ENCODE measurements around the gene DHH.
A peak's percentile ranks its signal among the peaks of the same experiment; 100 is the strongest.
"Not testable (repeated sequence)": the region's sequence is repeated elsewhere in the genome, so short reads cannot be mapped to it uniquely, and the experiment has no call there.

DHH gene

DNA sequence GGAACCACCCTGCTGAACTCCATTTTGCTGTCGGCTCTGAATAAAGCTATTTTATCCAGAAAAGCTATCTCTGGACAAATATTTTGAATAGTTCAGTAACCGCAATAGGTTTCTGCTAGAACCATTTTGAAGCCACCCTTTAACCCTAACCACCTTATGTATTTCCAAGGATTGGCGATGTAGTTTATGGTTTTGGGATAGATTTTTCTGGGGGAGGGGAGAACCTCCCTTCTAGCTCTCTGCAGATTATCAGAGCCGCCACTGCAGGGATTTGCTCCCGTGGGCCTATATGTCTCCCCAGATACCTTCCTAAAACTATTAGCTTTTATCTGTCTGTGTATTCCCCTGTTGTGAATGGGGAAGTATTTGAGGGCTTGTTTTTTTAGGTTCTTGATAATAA, 38.4 kb upstream of the DHH start:
- TF ChIP-seq, protein P1, sequence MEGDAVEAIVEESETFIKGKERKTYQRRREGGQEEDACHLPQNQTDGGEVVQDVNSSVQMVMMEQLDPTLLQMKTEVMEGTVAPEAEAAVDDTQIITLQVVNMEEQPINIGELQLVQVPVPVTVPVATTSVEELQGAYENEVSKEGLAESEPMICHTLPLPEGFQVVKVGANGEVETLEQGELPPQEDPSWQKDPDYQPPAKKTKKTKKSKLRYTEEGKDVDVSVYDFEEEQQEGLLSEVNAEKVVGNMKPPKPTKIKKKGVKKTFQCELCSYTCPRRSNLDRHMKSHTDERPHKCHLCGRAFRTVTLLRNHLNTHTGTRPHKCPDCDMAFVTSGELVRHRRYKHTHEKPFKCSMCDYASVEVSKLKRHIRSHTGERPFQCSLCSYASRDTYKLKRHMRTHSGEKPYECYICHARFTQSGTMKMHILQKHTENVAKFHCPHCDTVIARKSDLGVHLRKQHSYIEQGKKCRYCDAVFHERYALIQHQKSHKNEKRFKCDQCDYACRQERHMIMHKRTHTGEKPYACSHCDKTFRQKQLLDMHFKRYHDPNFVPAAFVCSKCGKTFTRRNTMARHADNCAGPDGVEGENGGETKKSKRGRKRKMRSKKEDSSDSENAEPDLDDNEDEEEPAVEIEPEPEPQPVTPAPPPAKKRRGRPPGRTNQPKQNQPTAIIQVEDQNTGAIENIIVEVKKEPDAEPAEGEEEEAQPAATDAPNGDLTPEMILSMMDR (IDR thresholded peaks at IDR 0.05; ENCODE audit: low read length, missing control alignments): no peak
- DNase-seq (ENCODE audit: low read depth): no peak
- peak overlapping the region; percentile 83 for H3K4me3 ChIP-seq (replicated peaks; ENCODE audit: low read depth, low read length)

DNA sequence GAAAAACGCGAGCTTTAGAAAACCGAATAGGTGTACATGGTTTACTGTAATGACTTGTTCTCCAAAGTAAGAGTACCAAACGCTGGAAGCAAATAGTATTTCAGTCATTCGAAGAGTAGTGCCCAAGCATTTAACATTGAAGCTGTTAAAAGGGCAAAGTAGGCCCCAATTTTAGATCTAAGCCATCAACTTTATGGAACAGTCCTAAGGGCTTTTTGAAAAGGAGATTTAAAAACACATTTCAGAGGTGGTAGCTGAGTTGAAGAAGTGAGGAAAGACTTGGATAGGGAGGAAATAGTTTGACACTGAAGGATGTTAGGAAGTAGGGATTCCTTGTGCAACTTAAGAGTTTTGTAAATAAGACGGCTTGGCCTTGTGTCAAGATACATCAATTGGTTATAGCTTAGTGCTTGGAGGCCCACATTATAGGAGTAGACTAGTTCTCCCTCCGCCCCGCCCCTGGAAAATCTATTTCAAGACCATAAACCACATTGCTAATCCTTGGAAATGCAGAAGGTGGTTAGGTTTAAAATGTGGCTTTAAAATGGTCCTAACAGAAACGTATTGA, 37.4 kb upstream of the DHH start:
- DNase-seq (ENCODE audit: low read depth): peak; percentile 63
- TF ChIP-seq, protein P1 (IDR thresholded peaks at IDR 0.05; ENCODE audit: low read length, missing control alignments): no peak
- peak overlapping the region; percentile 83 for H3K4me3 ChIP-seq (replicated peaks; ENCODE audit: low read depth, low read length)

DNA sequence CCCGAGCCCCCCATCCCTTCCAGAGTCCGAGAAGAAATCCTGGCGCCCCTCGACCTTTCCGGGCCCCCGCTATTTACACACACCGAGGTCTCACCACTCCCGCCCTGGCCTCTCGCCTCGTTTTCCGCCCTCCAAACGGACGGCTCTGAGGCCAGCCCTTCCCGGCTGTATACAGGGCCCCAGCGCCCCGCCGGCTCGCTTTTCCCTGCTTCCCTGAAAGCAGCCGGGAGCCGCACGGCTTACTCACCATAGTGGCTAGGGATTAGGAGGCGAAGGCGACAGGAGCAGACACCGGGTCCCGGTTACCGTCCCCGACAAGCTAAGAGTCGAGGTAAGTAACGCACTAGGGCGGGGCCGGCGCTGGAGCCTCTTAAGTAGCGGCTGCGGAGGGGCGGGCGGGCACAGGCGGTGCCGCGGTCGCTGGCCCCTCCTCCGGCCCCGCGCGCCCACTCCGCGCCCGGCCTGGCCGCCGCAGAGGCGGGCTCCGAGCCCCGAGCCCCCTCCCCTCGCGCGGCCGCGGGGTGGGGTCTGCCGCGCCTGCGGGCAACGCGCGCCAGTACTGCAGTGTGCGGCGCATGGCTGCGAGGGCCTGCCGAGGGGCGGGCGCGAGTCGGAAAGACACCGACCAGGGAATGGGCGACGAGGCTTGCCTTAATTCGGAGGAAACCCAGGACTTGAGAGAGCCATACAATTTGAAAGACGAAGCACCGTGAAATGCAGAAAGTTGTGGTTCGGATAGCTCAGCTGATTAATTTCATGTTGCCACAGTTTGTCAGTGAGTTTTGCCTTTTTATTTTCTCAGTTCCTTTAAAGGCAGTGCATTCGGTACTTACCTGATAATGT, 36.7 kb upstream of the DHH start, which contains the start of gene TUBA1B:
Gene TUBA1B (minus strand): TSS at position 345 of the 843 bp plus-strand sequence. CDS start 95 bp downstream, at position 250.
- peak; percentile 87 for DNase-seq (ENCODE audit: low read depth)
- H3K4me3 ChIP-seq (replicated peaks; ENCODE audit: low read depth, low read length): peak within 1 kb of the TSS; percentile 83
- TF ChIP-seq, protein P1 (IDR thresholded peaks at IDR 0.05; ENCODE audit: low read length, missing control alignments): no peak

DNA sequence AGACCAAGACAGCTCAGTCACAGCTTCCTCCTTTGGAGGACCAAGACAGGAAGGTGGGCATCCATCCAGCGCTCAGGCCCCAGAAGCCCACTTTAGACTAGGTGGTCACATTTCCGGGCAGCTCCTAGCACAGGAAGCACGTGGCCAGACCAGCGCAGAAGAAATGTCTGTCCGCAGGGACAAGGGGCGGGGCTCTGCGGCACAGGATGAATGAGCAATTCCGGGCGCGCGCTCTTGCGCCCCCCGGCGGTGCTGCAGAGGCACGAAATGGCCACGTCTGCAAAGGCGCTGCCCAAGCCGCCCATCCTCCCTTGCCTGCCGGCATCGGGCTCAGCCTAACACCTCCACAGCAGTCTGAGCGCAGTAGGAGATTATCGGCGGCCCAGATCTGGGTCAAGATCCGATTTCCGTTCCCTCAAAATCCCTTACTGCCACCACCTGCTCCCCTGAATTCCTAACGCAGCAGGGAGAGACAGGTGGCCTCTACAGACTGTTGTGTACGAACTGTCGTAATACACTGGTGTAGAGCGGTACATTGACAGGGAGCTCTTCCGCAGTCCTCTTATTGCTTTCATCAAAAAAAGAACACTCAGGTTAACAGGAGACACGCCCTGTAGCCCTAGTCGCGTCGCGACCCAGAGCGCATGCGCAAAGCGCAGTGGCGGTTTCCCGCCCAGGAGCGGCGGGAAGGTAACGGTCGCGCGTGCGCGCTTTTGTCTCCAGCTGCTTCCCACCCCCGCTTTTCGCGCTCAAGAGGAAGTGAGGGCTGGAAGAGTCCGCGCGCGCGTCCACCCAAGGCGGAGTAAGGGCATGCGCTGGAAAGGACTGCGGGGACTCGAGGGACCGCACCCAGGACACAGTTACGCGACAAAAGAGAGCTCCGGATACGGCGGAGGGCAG, 35.8 kb upstream of the DHH start:
- TF ChIP-seq, protein P1 (IDR thresholded peaks at IDR 0.05; ENCODE audit: low read length, missing control alignments): peak; percentile 84
- H3K4me3 ChIP-seq (replicated peaks; ENCODE audit: low read depth, low read length): peak overlapping the region; percentile 83
- peak; percentile 96 for DNase-seq (ENCODE audit: low read depth)

DNA sequence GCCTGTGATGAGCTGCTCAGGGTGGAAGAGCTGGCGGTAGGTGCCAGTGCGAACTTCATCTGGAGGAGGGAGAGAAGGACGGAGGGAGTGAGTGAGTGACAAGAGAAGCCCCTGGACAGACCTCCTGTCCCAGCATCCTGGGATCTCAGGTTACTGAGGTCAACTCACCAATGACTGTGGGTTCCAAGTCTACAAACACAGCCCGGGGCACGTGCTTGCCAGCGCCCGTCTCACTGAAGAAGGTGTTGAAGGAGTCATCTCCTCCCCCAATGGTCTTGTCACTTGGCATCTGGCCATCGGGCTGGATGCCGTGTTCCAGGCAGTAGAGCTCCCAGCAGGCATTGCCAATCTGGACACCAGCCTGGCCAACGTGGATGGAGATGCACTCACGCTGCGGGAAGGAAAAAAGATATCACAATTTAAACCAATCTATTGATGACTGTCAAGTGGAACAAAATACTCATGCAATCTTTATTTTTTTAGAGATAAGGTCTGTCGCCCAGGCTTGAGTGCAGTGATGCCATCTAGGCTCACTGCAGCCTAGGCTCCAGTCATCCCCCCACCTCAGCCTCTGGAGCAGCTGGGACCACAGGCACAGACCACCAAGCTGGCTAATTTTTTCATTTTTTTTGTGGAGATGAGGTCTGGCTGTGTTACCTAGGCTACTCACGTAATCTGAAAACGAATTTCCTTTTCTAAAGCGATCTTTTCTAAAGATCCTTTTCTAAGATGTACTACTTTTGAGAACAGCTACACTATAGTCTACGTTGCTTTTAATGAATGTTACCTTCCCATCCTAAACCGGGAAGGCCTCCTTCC, 34.9 kb upstream of the DHH start:
- no peak for DNase-seq (ENCODE audit: low read depth)
- TF ChIP-seq, protein P1 (IDR thresholded peaks at IDR 0.05; ENCODE audit: low read length, missing control alignments): no peak
- H3K4me3 ChIP-seq (replicated peaks; ENCODE audit: low read depth, low read length): peak overlapping the region; percentile 83

DNA sequence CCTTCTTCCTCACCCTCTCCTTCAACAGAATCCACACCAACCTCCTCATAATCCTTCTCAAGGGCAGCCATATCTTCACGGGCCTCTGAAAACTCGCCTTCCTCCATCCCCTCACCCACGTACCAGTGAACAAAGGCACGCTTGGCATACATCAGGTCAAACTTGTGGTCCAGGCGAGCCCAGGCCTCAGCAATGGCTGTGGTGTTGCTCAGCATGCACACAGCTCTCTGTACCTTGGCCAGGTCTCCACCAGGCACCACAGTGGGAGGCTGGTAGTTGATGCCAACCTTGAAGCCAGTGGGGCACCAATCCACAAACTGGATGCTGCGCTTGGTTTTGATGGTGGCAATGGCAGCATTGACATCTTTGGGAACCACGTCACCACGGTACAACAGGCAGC, 33.4 kb upstream of the DHH start:
- not testable (repeated sequence) for DNase-seq (ENCODE audit: low read depth); H3K4me3 ChIP-seq (replicated peaks; ENCODE audit: low read depth, low read length)

Data from fibroblast of pulmonary artery (primary cell).